HG02588 (cell line): Measurements from ENCODE around the gene TLL1.

Experiments used
- ATAC-seq: cut with Tn5 transposase; IDR thresholded peaks from one replicate; pipeline ENCODE4 v1.9.1; 2021; ENCODE audit warnings: mild to moderate bottlenecking, moderate library complexity; ENCODE audit not compliant: unreplicated experiment

Gene TLL1

GRCh38 chr4:165970703-165971420 is 97.8 kb downstream of the TLL1 start:
- no peak for ATAC-seq

- ATAC-seq: no peak
Observed at GRCh38 chr4:165971446-165971845, 98.4 kb downstream of the TLL1 start.

- no peak for ATAC-seq
Observed at GRCh38 chr4:165971933-165972332, 98.9 kb downstream of the TLL1 start.

GRCh38 chr4:165972747-165973146 is 99.7 kb downstream of the TLL1 start:
- no peak for ATAC-seq

GRCh38 chr4:165982934-165983333 is 109.9 kb downstream of the TLL1 start:
- no peak for ATAC-seq

- no peak for ATAC-seq
Observed at GRCh38 chr4:165986956-165987698, 114.1 kb downstream of the TLL1 start.

GRCh38 chr4:165991325-165992180 is 118.5 kb downstream of the TLL1 start:
- no peak for ATAC-seq

GRCh38 chr4:165992283-165992682 is 119.2 kb downstream of the TLL1 start:
- ATAC-seq: no peak

GRCh38 chr4:165994701-165995100 is 121.7 kb downstream of the TLL1 start:
- ATAC-seq: no peak

- ATAC-seq: no peak
Observed at GRCh38 chr4:166003811-166004210, 130.8 kb downstream of the TLL1 start.

- ATAC-seq: no peak
Observed at GRCh38 chr4:166006217-166006616, 133.2 kb downstream of the TLL1 start.

GRCh38 chr4:166008510-166008909 is 135.5 kb downstream of the TLL1 start:
- ATAC-seq: no peak

- ATAC-seq: no peak
Observed at GRCh38 chr4:166012129-166013030, 139.3 kb downstream of the TLL1 start.

GRCh38 chr4:166014411-166014810 is 141.4 kb downstream of the TLL1 start:
- ATAC-seq: no peak

- no peak for ATAC-seq
Observed at GRCh38 chr4:166017804-166018203, 144.8 kb downstream of the TLL1 start.

GRCh38 chr4:166019441-166020220 is 146.6 kb downstream of the TLL1 start:
- ATAC-seq: no peak

- ATAC-seq: no peak
Observed at GRCh38 chr4:166021617-166022016, 148.6 kb downstream of the TLL1 start.

GRCh38 chr4:166034965-166035364 is 161.9 kb downstream of the TLL1 start:
- ATAC-seq: no peak

- ATAC-seq: no peak
Observed at GRCh38 chr4:166039822-166040221, 166.8 kb downstream of the TLL1 start.
